T-cell (primary cell): ENCODE data around the gene IP6K1. TPM values are rescaled to one million over a fixed set of nuclear protein-coding genes. Genes with fewer than 3 reads are reported as not detected.

Source experiments
- ATAC-seq, 4 experiments: fragments of 200-7000 bp in 3 of 4; fragments of 150-1000 bp in 1 of 4; cut with Tn5 transposase; replicated peaks in 1 of 4; 1 replicate in 3 of 4; 2 replicates in 1 of 4; pipeline ENCODE4 v1.10.0; 2021; ENCODE audit warnings: moderate library complexity in 3 of 4, mild to moderate bottlenecking in 2 of 4, moderate number of reproducible peaks in 1 of 4
- CTCF ChIA-PET, 2 donors: fragments of 300-600 bp; sonication (Branson Sonifier 250); formaldehyde crosslinking; loops; one replicate each; lab custom pipeline; 2022; ENCODE audit warnings: antibody characterized with exemption in 2 of 2; lab: Charles Lee
- POLR2A ChIA-PET, 2 donors: fragments of 300-600 bp; sonication (Branson Sonifier 250); formaldehyde crosslinking; loops; one replicate each; lab custom pipeline; 2022; ENCODE audit warnings: antibody characterized with exemption in 2 of 2; lab: Charles Lee
- DNase-seq, 35 experiments: peaks; one replicate each; pipeline versions ENCODE4 v3.0.0 to v3.0.0-alpha.2; 2013 to 2023
- H3K27ac ChIP-seq: one replicate; pipeline ENCODE4 v1.5.1; 2013; ENCODE audit warnings: low read length
- H3K27me3 ChIP-seq, 2 experiments: replicated peaks in 1 of 2; 1 replicate in 1 of 2; 2 replicates in 1 of 2; pipeline versions ENCODE4 v1.6.1 to v1.7.0; 2013; ENCODE audit warnings: low read length in 1 of 2, mixed read lengths in 1 of 2; ENCODE audit not compliant: control insufficient read depth in 2 of 2, insufficient read depth in 2 of 2; ENCODE audit errors: extremely low read depth in 1 of 2
- H3K36me3 ChIP-seq, 2 donors: 1 replicate in 1 of 2; 2 replicates in 1 of 2; pipeline versions ENCODE4 v1.6.1 to v1.7.0; 2013; ENCODE audit warnings: low read length in 1 of 2; ENCODE audit not compliant: control insufficient read depth in 2 of 2, insufficient read depth in 1 of 2; ENCODE audit errors: extremely low read depth in 1 of 2
- H3K4me1 ChIP-seq, 2 experiments: 1 replicate in 1 of 2; 2 replicates in 1 of 2; pipeline versions ENCODE4 v1.6.1 to v1.7.0; 2013; ENCODE audit warnings: low read length in 2 of 2, mixed read lengths in 1 of 2; ENCODE audit not compliant: insufficient read depth in 2 of 2, control insufficient read depth in 1 of 2; ENCODE audit errors: extremely low read depth in 1 of 2
- H3K4me3 ChIP-seq, 2 donors: 1 replicate in 1 of 2; 2 replicates in 1 of 2; pipeline versions ENCODE4 v1.5.1 to v1.7.0; 2013; ENCODE audit warnings: mild to moderate bottlenecking in 2 of 2, low read length in 1 of 2, moderate library complexity in 1 of 2; ENCODE audit not compliant: control insufficient read depth in 1 of 2; ENCODE audit errors: extremely low read depth in 1 of 2
- H3K9me3 ChIP-seq: 2 replicates; pipeline ENCODE4 v1.7.0; 2013
- H3K27ac Mint-ChIP-seq, 2 donors: one replicate each; pipeline ENCODE4 v1.8.0; 2020 to 2021; ENCODE audit warnings: mild to moderate bottlenecking in 2 of 2, mixed read lengths in 2 of 2
- H3K27me3 Mint-ChIP-seq, 2 donors: one replicate each; pipeline ENCODE4 v1.8.0; 2021 to 2022; ENCODE audit warnings: mixed read lengths in 2 of 2
- H3K36me3 Mint-ChIP-seq: one replicate; pipeline ENCODE4 v1.8.0; 2021; ENCODE audit warnings: mixed read lengths
- H3K4me1 Mint-ChIP-seq, 3 donors: one replicate each; pipeline ENCODE4 v1.8.0; 2020 to 2022; ENCODE audit warnings: mixed read lengths in 3 of 3, mild to moderate bottlenecking in 1 of 3
- H3K4me3 Mint-ChIP-seq, 3 donors: one replicate each; pipeline ENCODE4 v1.8.0; 2020 to 2022; ENCODE audit warnings: mild to moderate bottlenecking in 3 of 3, mixed read lengths in 3 of 3, moderate library complexity in 3 of 3
- H3K9me3 Mint-ChIP-seq, 3 donors: one replicate each; pipeline ENCODE4 v1.8.0; 2020 to 2022; ENCODE audit warnings: mixed read lengths in 3 of 3
- WGBS: methylation state at CpG from one replicate; pipeline ENCODE4 v1.1.5; 2013; ENCODE audit warnings: missing lambda C conversion rate; ENCODE audit not compliant: insufficient coverage; 5-methylcytosine and 5-hydroxymethylcytosine counted together
- total RNA-seq, 35 experiments: library from RNA in 6 of 35; stranded (reverse) in 6 of 35; fragments of 120-200 nt in 1 of 35; gene quantifications; one replicate each; pipeline versions ENCODE4 v1.2.1 to v1.2.4 and lab custom pipeline; 2013 to 2026

IP6K1 gene
- total RNA-seq, 5 donors from 2014 or later (not counting 1 experiment from before 2014, with no cell fraction given) = 31.6 to 62.2 (median 57.0) TPM

- POLR2A ChIA-PET = interaction anchor here in 1 of 2 donors (0.6 kb wide), 1 partner anchor 63 kb away, joined by 3 read pairs; no protein-coding TSS in a partner anchor
- Mint-ChIP-seq H3K4me1 (peaks cover 18 to 24% (median 22%) of the 10 kb centered on the region in 3 donors), H3K9me3 (no peaks in the 10 kb centered on the region), H3K27me3 (no peaks in the 10 kb centered on the region), H3K36me3 (peaks cover 1% of the 10 kb centered on the region), H3K27ac (no peak overlapping the region), H3K4me3 (no peak overlapping the region)
- peaks cover 5 to 10% of the 10 kb centered on the region in 2 donors for H3K36me3 ChIP-seq
- no peaks in the 10 kb centered on the region for H3K27me3 ChIP-seq
- no peak for DNase-seq
- H3K4me3 ChIP-seq = no peak overlapping the region
- no peak for ATAC-seq
- peaks cover 3 to 39% of the 10 kb centered on the region in 2 experiments for H3K4me1 ChIP-seq
- CTCF ChIA-PET = no interaction called here
- no peak overlapping the region for H3K27ac ChIP-seq
- H3K9me3 ChIP-seq = no peaks in the 10 kb centered on the region
- 91% methylated on average over 13 of the region's 13 CpGs for WGBS
Measured at GRCh38 chr3:49714728-49715550, 71.4 kb downstream of the IP6K1 start.

- Histone ChIP-seq H3K27ac (no peak overlapping the region), H3K36me3 (peaks cover 5 to 10% of the 10 kb centered on the region in 2 donors), H3K4me3 (no peak overlapping the region), H3K27me3 (no peaks in the 10 kb centered on the region), H3K9me3 (no peaks in the 10 kb centered on the region), H3K4me1 (peaks cover 2 to 26% of the 10 kb centered on the region in 2 experiments)
- Mint-ChIP-seq H3K27me3 (no peaks in the 10 kb centered on the region), H3K36me3 (peaks cover 4% of the 10 kb centered on the region), H3K4me1 (peaks cover 6 to 11% (median 10%) of the 10 kb centered on the region in 3 donors), H3K27ac (no peak overlapping the region), H3K9me3 (no peaks in the 10 kb centered on the region), H3K4me3 (no peak overlapping the region)
- 92% methylated on average over 13 of the region's 25 CpGs for WGBS
- no peak for DNase-seq
- POLR2A ChIA-PET = no interaction called here
- ATAC-seq = no peak
- CTCF ChIA-PET = no interaction called here
Measured at GRCh38 chr3:49713336-49714105, 72.8 kb downstream of the IP6K1 start.

GRCh38 chr3:49712631-49713317 is 73.6 kb downstream of the IP6K1 start:
- POLR2A ChIA-PET = interaction anchor here in 1 of 2 donors (0.5 kb wide), 1 partner anchor 176 kb away, joined by 3 read pairs; no protein-coding TSS in a partner anchor

GRCh38 chr3:49712166-49712565 is 74.2 kb downstream of the IP6K1 start:
- POLR2A ChIA-PET = interaction anchor here in 1 of 2 donors (0.6 kb wide), 1 partner anchor 184 kb away, joined by 4 read pairs; no protein-coding TSS in a partner anchor
- no peak overlapping the region for H3K27ac ChIP-seq
- H3K4me1 ChIP-seq = peaks cover 2 to 19% of the 10 kb centered on the region in 2 experiments
- DNase-seq (no peak), ATAC-seq (no peak)
- H3K9me3 ChIP-seq = no peaks in the 10 kb centered on the region
- Mint-ChIP-seq H3K27ac (no peak overlapping the region), H3K27me3 (no peaks in the 10 kb centered on the region), H3K4me1 (peaks cover 4 to 10% (median 9%) of the 10 kb centered on the region in 3 donors), H3K36me3 (peaks cover 9% of the 10 kb centered on the region), H3K4me3 (no peak overlapping the region), H3K9me3 (no peaks in the 10 kb centered on the region)
- CTCF ChIA-PET = interaction anchor here in 1 of 2 donors (0.7 kb wide), 1 partner anchor 29 kb away, joined by 4 read pairs; no protein-coding TSS in a partner anchor
- no peaks in the 10 kb centered on the region for H3K27me3 ChIP-seq
- H3K36me3 ChIP-seq = peaks cover 5 to 10% of the 10 kb centered on the region in 2 donors
- no peak overlapping the region for H3K4me3 ChIP-seq
- 95% methylated on average over 11 of the region's 11 CpGs for WGBS

More at GRCh38 chr3:49712631-49713317, 73.6 kb downstream of the IP6K1 start:
- DNase-seq = peak in 1 of 35 experiments; percentile 31
- no peaks in the 10 kb centered on the region for H3K9me3 ChIP-seq
- peaks cover 2 to 19% of the 10 kb centered on the region in 2 experiments for H3K4me1 ChIP-seq
- Mint-ChIP-seq H3K27ac (no peak overlapping the region), H3K27me3 (no peaks in the 10 kb centered on the region), H3K9me3 (no peaks in the 10 kb centered on the region), H3K36me3 (peaks cover 4% of the 10 kb centered on the region), H3K4me3 (no peak overlapping the region), H3K4me1 (peaks cover 4 to 10% (median 9%) of the 10 kb centered on the region in 3 donors)
- CTCF ChIA-PET = interaction anchor here in 1 of 2 donors (0.7 kb wide), 1 partner anchor 28 kb away, joined by 4 read pairs; no protein-coding TSS in a partner anchor
- peaks cover 5 to 10% of the 10 kb centered on the region in 2 donors for H3K36me3 ChIP-seq
- no peak overlapping the region for H3K27ac ChIP-seq
- no peaks in the 10 kb centered on the region for H3K27me3 ChIP-seq
- H3K4me3 ChIP-seq = no peak overlapping the region
- peak in 1 of 4 experiments; percentile 26 for ATAC-seq
- 56% methylated on average over 7 of the region's 7 CpGs for whole genome bisulfite sequencing

GRCh38 chr3:49711489-49711888 is 74.9 kb downstream of the IP6K1 start:
- ATAC-seq (no peak), DNase-seq (no peak)
- H3K4me3 Mint-ChIP-seq = no peak overlapping the region
- peaks cover 11% of the 10 kb centered on the region for H3K36me3 Mint-ChIP-seq
- H3K4me3 ChIP-seq = no peak overlapping the region
- 70% methylated on average over 4 of the region's 5 CpGs for WGBS
- ChIA-PET POLR2A (interaction anchor here in 1 of 2 donors (0.6 kb wide), 1 partner anchor 184 kb away, joined by 4 read pairs; no protein-coding TSS in a partner anchor), CTCF (no interaction called here)
- H3K27ac ChIP-seq = no peak overlapping the region
- no peaks in the 10 kb centered on the region for H3K9me3 ChIP-seq
- H3K27ac Mint-ChIP-seq = peak overlapping the region in 1 of 2 donors; percentile 50
- no peaks in the 10 kb centered on the region for H3K9me3 Mint-ChIP-seq
- H3K4me1 Mint-ChIP-seq = peaks cover 4 to 10% (median 9%) of the 10 kb centered on the region in 3 donors
- H3K27me3 ChIP-seq = no peaks in the 10 kb centered on the region
- no peaks in the 10 kb centered on the region for H3K27me3 Mint-ChIP-seq
- peaks cover 5 to 10% of the 10 kb centered on the region in 2 donors for H3K36me3 ChIP-seq
- peaks cover 2 to 19% of the 10 kb centered on the region in 2 experiments for H3K4me1 ChIP-seq
